ELF-1 (cell line): ENCODE data around the gene CDK17.
"Not testable (repeated sequence)": the region's sequence is repeated elsewhere in the genome, so short reads cannot be mapped to it uniquely, and the experiment has no call there.

Experiments used
- DNase-seq: peaks from one replicate; pipeline ENCODE4 v3.0.0-alpha.2; 2016; ENCODE audit warnings: low read depth, low spot score

The CDK17 gene

GRCh38 chr12:96393229-96393628, 7.0 kb downstream of the CDK17 start:
- not testable (repeated sequence) for DNase-seq

- DNase-seq = no peak
Observed at GRCh38 chr12:96392397-96392796, 7.8 kb downstream of the CDK17 start.

- no peak for DNase-seq
Observed at GRCh38 chr12:96387981-96388380, 12.3 kb downstream of the CDK17 start.

GRCh38 chr12:96386794-96387193, 13.4 kb downstream of the CDK17 start:
- DNase-seq = no peak

GRCh38 chr12:96383991-96384390, 16.2 kb downstream of the CDK17 start:
- no peak for DNase-seq

GRCh38 chr12:96383371-96383770, 16.9 kb downstream of the CDK17 start:
- DNase-seq = no peak

GRCh38 chr12:96379743-96380142, 20.5 kb downstream of the CDK17 start:
- DNase-seq = not testable (repeated sequence)

- no peak for DNase-seq
Observed at GRCh38 chr12:96378319-96378718, 21.9 kb downstream of the CDK17 start.

- DNase-seq = no peak
Observed at GRCh38 chr12:96376865-96377264, 23.4 kb downstream of the CDK17 start.

- no peak for DNase-seq
Observed at GRCh38 chr12:96375841-96376604, 24.2 kb downstream of the CDK17 start.

GRCh38 chr12:96375170-96375569, 25.1 kb downstream of the CDK17 start:
- DNase-seq = no peak

GRCh38 chr12:96371790-96372699, 28.2 kb downstream of the CDK17 start:
- no peak for DNase-seq

- DNase-seq = no peak
Observed at GRCh38 chr12:96371138-96371789, 29.0 kb downstream of the CDK17 start.

- DNase-seq = no peak
Observed at GRCh38 chr12:96368687-96369086, 31.6 kb downstream of the CDK17 start.

- no peak for DNase-seq
Observed at GRCh38 chr12:96368233-96368632, 32.0 kb downstream of the CDK17 start.

- no peak for DNase-seq
Observed at GRCh38 chr12:96366381-96366654, 33.9 kb downstream of the CDK17 start.

GRCh38 chr12:96365604-96366380, 34.4 kb downstream of the CDK17 start:
- DNase-seq = no peak

- DNase-seq = no peak
Observed at GRCh38 chr12:96364092-96364700, 36.0 kb downstream of the CDK17 start.

- no peak for DNase-seq
Observed at GRCh38 chr12:96361074-96361473, 39.2 kb downstream of the CDK17 start.

GRCh38 chr12:96360550-96360949, 39.7 kb downstream of the CDK17 start:
- DNase-seq = no peak

- DNase-seq = no peak
Observed at GRCh38 chr12:96359328-96359727, 40.9 kb downstream of the CDK17 start.
